Activated CD4-positive, alpha-beta T cell treated with anti-CD3 and anti-CD28 coated beads, Interleukin-2, amount 50 U/mL, for 24 hours (primary cell): ENCODE results near the gene SLC35F3.
"Not testable (repeated sequence)": the region's sequence is repeated elsewhere in the genome, so short reads cannot be mapped to it uniquely, and the experiment has no call there.

Source experiments
- DNase-seq, 2 donors: peaks; one replicate each; pipeline ENCODE4 v3.0.0-alpha.2; 2020; ENCODE audit warnings: low read depth in 1 of 2, low spot score in 1 of 2

The SLC35F3 gene

DNA sequence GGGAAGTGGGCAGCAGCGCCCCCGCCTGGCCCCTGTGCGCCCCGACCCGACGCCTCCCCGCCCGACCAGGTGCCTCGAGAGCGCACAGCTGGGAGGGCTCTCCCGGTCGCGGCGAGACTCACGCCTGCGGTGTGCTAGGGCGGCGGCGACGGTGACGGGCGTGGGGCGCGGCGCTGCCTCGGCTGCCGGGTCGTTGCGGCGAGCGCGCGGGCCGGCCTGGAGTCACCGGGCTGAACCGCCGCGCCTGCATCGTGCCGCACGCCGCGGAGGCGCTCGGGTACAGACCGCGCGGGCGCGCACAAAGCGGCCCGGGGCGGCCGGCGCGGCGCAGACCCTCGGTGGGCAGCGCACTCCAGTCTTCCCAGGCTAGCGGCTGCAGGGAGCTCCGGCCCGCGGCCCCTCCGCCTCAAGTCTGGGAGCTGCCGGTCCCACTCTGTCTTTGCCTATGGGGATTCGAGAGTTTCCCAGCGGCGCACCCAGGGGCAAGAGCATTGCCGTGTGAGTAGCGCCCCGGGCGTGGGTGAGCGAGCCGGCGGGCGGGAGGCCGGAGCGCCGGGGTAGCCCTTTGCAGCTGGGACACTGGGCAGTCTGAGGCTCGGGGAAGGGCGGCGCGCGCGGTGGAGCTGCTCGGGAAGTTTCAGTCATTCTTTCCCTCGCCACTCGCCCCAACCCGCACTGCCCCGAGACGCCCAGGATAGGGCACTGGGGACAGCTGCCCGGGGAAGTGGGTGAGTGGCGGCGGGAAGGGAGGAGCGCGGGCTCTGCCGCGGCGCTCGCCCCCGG is at the start of gene SLC35F3:
Gene SLC35F3 (plus strand): TSS at position 44 of the 783 bp plus-strand sequence.
- no peak for DNase-seq

DNA sequence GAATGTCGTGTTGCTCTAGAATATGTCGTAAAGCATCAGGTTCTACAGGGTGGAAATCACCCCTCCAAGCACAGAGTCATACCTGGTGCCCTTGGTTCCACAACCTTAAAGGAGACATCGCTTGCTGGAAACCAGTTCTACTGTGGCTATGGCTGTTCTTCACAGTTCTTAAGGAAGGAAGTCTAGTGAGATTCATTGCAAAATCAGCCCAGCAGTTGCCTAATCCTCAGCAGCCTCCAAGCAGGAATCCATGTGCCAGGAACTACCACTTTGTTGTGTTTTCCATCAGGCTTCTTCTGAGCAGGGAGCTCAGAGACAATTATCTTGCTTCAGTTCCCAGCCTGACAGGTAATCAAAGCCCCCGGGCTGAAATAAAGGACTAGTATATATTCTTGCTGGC is 45.0 kb upstream of the SLC35F3 start:
- DNase-seq: no peak

DNA sequence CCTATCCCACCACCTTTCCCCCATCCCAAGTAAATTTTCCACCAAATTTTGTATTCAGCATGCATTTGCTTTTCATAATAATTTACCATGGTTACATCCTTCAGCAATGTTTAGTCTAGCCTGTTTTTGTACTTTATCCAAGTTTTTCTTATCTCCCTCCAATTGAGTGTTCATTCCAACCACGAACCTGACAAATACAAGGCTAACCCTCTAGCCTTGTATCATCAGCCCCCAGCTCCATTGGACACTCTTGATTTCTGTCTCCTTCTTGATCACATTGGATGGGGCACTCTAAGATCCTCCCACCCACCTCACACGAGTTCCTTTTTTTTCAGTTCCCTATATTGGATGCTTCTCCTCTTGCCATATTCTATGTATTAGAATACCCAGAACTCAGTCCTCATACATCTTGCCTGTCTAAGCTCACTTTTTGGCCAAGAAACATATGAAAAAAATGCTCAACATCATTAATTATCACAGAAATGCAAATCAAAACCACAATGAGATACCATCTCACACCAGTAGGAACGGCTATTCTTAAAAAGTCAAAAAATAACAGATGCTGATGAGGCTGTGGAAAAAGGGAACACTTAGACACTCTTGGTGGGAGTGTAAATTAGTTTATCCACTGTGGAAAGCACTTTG is 40.5 kb upstream of the SLC35F3 start:
- no peak for DNase-seq

DNA sequence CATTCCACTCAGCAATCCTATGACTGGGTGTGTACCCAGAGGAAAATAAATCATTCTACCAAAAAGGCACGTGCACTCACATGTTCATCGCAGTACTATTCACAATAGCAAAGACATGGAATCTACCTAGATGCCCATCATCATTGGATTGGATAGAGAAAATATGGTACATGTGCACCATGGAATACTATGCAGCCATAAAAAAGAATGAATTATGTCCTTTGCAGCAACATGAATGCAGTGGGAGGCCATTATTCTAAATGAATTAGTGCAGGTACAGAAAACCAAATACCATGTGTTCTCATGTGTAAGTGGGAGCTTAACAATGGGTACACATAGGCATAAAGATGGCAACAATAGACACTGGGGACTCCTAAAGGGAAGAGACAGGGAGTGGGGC is 39.9 kb upstream of the SLC35F3 start:
- no peak for DNase-seq

DNA sequence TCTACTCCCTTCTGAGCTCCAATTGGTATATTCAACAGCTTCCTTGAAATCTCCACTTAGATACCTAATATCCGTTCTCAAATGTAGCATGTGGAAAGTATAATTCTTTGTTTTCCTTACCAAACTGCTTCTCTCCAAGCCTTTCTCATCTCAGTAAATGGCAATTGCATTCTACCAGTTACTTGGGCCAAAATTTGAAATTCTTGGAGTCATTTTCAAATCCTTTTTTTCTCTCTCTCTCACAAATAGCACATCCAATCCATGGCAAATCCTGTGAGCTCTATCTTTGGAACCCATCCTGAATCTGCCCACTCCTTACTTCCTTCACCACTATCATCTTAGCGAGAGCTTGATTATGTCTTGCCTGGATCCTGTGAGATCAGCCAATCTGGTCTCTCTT is 39.3 kb upstream of the SLC35F3 start:
- no peak for DNase-seq

DNA sequence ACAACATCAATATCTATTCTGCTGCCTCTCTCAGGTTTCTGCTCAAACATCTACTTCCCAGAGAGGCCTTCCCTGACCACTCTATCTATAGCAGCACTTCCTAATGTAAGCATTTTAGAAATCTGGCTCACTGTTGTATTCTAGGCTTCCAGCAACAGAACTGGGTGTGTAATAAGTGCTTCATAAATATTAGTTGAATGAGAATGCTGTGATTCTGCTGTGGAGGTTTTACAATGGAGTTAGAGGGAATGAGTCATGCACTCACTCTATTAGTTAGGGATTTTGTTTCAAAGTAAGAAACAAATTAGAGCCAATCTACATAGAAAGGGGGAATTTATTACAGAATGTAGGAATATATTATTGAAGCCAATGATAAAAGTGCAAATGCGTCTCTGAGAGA is 38.6 kb upstream of the SLC35F3 start:
- DNase-seq: no peak

DNA sequence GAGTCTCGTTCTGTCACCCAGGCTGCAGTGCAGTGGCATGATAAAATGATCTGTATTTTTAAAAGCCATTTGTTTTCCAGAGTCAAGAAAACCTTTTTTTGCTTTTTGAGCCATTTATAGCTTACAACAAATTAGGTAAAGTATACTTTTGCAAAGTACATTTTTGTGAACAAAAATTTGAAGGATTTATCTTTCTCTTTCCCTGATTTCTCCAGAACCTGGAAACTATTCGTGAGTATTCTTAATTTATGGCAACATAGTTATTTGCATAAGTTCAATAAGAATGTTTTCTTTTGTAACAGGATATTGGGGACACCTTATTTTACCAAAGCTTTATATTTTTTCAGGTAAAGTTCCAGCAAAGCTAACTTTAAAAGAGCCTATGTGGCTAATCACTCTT is 37.4 kb upstream of the SLC35F3 start:
- no peak for DNase-seq

DNA sequence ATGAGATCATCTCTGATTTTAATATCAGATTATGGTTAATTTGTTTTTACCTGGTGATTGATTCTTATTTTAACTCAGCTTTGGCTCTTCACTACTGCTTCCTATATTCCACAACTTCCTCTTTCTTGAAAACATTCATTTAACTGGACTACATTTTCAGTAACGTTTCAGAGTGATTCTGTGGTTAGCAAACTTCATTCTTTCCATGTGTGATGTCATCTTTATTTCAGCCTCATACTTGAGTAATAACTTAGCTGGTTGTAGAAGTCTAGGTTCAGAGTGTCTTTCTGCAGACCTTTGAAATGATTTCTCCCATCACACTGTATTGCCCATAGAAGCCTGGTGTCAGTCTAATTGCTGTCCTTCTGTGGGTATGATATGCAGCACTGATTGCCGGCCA is 36.0 kb upstream of the SLC35F3 start:
- no peak for DNase-seq

DNA sequence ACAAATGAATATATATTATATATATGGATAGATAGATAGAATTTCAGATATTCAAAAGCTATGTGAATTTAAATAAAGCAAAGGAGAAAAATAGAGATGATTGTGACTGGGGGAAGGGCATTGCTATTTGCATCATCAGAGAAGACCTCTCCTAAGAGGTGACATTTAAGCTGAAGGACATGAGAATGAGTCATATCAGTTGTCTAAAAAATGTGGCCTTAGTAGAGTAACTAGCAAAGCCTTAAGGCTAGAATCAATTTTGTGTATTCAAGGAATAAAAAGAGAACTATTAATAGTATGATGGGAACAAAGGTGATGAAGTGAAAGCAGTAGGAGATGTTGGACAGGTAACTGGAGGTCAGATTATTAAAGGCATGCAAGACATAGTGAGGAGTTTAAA is 34.8 kb upstream of the SLC35F3 start:
- DNase-seq: no peak

DNA sequence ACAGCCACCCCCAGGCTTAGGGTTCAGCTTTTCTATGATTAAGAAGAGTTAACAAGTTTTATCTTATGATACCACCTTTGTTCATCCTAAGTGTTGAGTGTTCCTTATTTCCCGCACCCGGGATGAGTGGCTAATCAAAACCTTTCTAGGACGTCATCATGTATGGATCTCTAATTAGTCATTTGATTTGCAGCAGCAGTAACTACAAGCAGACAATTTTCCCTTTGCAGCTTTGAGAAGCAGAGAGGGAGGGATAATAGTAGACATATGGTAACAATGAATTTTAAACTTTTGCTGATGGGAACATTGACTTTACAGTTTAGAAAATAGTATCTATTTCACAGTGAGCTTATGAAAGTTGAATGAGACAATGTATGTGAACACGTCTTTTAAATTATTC is 30.8 kb upstream of the SLC35F3 start:
- no peak for DNase-seq

DNA sequence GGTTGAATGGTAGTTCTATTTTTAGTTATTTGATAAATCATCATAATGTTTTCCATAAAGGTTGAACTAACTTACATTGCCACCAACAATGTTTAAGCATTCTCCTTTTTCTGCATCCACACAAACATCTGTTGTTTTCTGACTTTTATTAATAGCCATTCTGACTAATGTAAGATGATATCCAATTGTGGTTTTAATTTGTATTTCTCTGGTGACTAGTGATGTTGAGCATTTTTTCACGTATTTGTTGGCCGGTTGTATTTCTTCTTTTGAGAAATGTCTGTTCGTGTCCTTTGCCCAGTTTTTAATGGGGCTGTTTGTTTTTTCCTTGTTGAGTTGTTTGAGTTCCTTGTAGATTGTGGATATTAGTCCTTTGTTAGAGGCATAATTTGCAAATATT is 24.6 kb upstream of the SLC35F3 start:
- no peak for DNase-seq

DNA sequence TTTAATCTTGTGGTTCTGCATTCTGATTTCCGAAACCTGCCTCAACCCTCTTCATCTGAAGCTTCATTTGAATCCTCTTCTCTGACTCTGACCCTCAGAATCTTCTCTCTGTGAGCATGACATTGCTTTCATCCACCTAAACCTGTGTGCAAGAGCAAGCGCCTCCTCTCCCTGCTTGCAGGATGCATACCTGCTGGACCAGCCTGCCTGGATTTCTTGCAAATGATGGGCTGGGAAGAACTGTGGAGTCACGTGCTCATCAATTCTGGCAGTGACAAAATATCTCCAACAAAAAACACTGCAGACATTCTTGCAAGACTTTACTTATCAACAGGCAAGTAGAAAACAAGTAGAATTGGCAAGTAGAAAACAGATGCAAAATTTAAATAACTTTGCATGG is 20.8 kb upstream of the SLC35F3 start:
- DNase-seq: no peak

DNA sequence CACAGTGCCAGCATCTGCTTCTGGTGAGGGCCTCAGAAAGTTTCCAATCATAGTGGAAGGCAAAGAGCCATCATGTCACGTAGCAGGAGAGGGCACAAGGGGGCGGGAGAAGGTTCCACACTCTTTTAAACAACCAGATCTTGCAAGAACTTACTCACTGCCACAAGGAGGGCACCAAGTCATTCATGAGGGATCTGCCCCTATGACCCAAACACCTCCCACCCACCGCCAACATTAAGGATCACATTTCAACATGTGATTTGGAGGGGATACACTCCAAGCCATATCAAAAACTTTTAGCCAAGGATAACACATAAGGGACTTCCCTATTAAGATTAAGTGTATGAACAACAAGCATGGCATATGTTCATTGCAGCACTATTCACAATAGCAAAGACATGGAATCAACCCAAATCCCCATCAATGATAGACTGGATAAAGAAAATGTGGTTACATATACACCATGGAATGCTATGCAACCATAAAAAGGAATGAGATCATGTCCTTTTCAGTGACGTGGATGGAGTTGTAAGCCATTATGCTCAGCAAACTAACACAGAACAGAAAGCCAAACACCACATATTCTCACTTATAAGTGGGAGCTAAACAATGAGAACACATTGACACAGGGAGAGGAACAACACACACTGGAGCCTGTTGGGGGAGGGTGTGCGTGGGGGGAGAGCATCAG is 19.9 kb upstream of the SLC35F3 start:
- DNase-seq: no peak

DNA sequence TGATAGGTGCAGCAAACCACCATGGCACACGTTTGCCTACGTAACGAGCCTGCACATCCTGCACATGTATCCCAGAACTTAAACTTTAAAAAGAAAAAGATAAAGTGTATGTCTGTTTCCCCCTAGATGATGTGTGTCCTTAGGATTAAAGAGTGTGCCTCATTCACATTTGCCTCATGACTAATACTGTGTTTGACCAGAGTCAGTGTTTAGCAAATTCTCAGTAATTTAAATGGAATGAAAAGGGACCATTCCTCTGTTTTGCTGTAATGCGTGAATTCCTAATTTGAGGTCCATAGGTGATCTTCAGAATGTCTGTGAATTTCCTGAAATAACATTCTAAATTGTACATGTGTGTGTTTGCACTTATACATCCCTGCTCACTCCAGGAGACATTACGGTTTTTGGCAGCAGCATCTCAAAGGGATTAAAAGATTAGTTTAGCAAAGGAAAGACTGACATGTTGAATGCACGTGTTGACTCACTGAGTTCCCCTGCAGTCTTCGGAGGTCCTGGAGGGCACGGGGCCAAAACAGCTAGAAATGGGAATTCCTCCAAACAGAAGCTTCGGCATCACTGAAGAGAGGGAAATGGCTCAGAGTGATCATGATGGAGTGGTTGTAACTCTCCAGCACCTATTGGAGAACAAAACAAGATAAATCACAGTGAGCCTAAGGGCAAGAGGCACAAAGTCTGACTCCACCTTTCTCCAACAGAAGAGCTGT is 19.1 kb upstream of the SLC35F3 start:
- no peak for DNase-seq

DNA sequence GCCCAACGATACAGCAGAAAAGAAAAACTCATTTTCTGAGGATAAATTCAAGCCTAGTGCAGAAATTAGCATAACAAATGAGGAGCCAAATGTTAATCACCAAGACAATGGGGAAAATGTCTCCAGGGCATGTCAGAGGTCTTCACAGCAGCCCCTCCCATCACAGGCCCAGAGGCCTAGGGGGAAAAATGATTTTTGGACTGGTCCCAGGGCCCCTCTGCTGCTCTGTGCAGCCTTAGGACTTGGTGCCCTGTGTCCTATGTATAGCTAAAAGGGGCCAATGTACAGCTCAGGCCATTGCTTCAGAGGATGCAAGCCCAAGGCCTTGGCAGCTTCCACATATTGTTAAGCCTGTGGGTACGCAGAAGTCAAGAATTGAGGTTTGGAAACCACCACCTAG is 13.3 kb upstream of the SLC35F3 start:
- not testable (repeated sequence) for DNase-seq

DNA sequence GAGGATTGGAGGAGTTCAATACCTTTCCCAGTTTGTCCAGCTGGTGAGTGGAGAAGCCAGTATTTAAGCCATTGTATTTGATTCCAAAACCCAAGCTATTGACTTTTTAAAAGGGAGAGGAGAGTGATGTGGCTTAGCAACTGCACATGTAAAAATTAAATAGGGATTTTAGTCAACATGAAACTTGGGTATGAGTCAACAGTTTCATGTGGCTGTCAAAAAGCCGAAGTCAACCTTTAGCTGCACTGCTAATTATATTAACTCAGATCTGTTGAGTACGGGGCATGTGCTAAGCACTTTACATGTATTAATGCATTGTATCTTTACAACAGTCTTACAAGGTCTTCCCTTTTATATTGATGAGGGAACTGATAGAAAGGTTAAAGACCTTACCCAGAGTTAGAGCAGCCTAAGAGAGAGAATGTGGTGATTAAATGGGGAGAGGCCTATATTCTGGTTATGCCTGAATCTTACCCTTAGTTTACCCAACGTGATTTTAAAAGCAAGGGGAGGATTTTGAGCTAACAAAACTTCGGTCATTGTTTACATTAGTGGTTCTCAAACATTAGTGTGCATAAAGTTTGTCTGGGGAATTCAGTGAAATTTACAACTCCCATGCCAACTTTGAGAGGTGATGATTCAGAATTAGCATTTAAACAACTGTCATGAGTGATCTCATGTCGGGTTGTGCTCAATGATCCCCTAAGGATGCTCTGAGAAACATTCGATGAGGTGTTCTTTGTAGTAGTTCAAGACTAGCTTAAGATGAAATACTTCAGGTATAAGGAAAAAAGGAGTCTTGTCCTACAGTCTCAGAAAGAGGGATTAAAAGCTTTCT is 6.9 kb upstream of the SLC35F3 start:
- no peak for DNase-seq

DNA sequence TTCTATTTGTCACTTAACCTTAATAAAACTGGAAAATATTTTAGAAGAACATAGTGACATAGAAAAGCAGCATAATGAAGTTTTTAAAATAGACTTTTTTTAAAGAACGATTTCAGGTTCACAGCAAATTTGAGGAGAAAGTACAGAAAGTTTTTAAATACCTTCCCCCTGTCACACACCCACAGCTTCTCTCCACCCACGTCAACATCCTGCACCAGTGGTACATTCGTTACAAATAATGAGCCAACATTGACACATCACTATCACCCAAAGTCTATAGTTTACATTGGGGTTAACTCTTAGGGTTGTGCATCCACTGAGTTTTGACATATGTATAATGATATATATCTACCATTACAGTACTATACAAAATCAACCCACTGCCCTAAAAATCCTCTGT is 3.0 kb upstream of the SLC35F3 start:
- DNase-seq: no peak

DNA sequence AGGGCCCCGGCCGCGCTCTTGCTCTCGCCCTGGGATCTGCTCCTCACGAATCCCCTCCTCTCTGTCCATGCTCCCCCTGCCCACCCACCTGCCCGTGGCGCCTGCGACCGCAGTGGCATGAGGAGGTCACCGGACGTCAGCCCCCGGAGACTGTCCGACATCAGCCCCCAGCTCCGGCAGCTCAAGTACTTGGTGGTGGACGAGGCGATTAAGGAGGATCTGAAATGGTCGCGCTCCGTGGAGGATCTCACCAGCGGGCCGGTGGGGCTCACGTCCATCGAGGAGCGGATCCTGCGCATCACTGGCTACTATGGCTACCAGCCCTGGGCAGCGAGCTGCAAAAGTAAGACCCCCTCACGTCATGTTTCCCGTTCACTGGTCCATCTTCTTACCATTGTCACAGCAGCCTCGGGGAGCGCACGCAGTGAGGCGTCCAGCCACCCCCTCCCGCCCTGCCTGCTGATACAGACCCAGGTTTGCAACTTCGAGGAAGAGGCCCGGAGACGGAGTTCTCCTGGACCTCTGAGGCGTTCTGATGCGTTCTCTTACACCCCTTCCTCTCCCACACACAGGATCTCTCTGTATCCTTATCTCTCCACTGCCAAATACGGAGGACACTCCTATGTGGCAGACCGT is 1.1 kb downstream of the SLC35F3 start:
- no peak for DNase-seq

DNA sequence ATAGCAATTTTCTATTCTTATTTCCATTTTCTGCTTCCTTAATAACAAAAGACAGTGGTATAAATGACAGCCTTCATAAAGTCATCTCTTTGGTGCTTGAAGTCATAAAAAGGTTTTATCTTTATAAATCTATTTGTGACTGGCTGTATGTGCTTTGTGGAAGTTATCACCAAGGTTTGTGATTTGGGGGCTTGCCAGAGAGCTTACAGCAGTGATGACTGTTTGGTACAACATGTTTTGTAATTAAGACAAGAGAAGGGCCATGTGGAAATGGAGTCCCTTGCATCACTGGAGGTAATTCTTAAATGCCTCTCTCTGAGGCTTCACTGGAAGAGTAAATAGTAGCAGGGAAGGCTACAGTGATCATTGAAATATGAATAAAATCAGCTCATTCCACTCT is 2.7 kb downstream of the SLC35F3 start:
- no peak for DNase-seq

DNA sequence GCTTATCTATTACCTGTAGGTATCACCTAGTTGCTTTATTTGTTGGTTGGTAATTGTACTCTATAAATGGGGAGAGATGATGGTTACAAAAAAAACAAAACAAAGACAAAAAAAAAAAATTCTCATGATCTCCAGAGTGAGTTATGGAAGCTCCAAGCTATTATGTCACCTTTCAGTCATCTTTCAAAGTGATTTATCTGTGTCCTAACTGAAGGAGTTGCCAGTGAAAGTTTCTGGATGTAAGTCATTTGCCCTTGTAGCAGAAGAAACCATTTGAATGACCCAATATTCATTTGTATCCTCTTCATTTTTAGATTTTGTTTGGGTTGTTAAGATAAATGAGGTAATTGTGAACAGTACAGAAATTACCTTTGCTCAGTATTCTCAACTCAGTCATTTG is 3.6 kb downstream of the SLC35F3 start:
- no peak for DNase-seq
